GM18861 (cell line): ENCODE measurements around the gene SLC27A4.

ENCODE experiments used
- ATAC-seq: cut with Tn5 transposase; IDR thresholded peaks from one replicate; pipeline ENCODE4 v1.9.1; 2021; ENCODE audit not compliant: unreplicated experiment

Gene SLC27A4

DNA sequence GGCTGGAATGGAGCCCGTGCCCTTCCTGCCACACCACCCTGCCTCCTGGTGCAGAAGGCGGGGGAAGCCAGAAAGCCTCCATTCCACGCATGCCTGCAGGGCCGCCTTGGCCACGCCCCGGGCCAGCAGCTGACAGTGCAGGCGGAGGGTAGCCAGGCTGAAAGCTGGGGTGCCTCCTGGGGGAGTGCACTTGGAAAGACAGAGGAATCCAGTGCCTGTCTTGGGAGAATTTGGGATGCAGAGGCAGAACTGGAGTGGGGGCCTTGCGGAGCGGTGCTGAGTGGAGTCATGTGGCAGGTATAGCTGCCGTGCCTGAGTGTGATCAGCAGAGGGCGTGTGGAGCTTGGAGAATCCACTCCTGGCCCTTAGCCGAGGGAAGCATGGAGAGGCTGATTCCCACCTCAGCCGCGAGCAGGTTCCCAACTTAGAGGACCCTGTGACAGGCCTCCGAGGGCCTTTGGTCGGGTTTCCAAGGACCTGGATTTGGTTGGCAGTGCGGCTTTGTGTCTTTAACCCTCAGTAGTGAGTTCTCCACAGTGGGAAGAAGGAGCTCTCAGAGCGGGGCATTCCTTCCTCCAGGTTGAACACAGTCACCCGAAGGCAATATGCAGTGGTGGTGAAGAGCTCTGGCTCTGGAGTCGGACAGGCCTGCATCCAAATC lies 21.8 kb downstream of the SLC27A4 start:
- peak; percentile 69 for ATAC-seq

DNA sequence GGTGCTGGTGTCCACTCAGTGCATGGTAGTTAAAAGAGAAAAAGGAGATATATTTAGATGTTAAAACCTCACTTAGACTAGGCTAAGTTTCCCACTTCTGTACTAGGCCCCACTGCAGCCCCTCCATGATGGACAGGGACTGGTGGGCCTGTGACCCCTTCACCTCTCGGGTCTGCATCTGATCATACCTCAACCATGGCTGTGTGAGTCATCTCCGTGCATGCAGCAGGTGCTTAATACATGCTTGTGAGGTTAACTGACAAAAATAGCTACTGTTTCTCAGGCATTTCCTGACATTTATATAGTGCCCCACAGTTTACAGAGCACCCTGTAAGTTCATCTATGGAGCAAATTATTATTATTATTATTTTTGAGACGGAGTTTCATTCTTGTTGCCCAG lies 22.4 kb downstream of the SLC27A4 start:
- ATAC-seq: no peak

GRCh38 chr9:128365525-128365924 lies 25.2 kb downstream of the SLC27A4 start:
- no peak for ATAC-seq

DNA sequence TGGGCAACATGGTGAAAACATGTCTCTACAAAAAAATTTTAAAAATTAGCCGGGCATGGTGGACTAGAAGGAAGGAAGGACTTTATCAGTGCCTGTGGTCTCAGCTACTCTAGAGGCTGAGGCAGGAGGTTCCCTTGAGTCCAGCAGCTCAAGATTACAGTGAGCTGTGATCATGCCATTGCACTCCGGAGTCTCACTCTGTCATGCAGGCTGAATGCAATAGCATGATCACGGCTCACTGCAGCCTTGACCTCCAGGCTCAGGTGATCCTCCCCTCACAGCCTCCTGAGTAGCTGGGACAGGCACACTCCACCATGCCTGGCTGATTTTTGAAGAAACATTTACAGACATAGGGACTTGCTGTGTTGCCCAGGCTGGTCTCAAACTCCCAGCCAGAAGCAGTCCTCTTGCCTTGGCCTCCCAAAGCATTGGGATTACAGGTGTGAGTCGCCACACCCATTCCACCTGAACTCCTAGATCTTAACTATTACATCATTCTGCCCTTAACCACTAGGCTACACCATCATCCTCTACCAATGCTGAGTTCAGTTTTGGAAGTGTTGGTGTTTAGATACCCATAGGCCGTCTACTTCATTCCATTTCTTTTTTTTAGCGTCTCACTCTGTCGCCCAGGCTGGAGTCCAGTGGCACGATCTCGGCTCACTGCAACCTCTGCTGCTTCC lies 28.8 kb downstream of the SLC27A4 start:
- ATAC-seq: no peak

DNA sequence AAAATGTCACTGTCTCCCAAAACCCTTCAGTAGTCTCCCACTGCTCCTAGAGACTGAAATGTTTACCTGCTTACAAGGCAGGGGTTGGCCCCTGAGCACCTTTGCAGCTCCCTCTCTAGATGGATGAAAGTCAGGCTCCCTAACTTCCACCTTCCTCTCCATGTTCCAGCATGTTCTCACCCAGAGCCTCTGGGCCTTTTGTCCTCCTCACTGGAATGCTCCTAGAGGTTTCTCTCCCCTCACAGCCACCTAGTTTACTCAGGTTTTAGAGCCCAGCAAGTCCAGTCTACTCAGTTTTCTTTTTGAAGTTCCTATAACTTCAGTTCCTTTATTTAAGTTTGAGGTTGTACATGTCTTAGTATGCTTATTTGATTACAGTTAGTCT lies 30.0 kb downstream of the SLC27A4 start:
- ATAC-seq: no peak

GRCh38 chr9:128370752-128371629 lies 30.7 kb downstream of the SLC27A4 start, which contains the start of gene URM1:
TSS of gene URM1 (plus strand) at chr9:128371374. CDS start at chr9:128371381, 7 bp downstream.
- peak; percentile 73 for ATAC-seq

DNA sequence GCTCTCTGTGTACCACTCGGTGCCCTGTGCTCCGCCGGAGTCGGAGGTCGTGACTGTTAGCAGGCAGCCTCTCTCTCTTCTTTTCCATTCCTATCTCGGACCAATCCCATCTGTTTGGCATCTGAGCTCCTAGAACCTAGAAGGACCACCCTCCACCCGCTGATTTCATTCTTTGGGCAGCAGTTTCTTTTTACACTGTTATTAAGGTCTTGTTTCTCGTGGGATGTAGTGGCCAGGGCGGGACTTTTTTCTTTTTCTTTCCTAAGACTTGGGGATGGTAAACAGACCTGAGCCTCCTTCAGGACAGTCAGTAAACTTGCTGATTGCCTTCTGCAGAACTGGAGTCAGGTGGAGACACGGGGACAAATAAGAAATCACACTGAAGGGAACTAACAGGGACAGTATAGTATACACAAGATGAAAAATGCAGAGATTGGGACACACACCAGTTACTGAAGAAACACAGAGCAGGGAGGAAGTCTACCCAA lies 31.3 kb downstream of the SLC27A4 start:
- no peak for ATAC-seq

DNA sequence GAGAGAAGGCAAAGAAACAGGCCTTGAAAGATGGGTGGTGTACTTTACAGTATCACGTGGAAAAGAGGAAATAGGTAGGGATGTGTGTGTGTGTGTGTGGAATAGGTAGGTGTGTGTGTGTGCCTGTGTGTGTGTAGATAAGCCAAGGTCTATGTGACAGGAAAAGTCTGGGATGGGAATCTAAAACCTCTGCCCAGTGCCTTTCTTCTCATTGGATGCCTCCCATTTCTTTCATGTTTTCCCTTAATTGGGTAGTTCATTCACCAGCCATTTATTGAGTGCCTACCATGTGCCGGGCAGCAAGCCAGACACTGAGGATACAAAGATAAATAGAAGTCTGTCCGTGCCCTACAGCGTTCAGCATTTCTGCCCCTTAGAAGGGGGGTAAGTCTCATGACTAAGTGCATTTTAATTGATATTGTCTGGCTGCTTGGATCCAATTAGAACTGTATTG lies 31.9 kb downstream of the SLC27A4 start:
- ATAC-seq: no peak

- ATAC-seq: no peak
Observed at GRCh38 chr9:128372784-128373183, 32.5 kb downstream of the SLC27A4 start.

DNA sequence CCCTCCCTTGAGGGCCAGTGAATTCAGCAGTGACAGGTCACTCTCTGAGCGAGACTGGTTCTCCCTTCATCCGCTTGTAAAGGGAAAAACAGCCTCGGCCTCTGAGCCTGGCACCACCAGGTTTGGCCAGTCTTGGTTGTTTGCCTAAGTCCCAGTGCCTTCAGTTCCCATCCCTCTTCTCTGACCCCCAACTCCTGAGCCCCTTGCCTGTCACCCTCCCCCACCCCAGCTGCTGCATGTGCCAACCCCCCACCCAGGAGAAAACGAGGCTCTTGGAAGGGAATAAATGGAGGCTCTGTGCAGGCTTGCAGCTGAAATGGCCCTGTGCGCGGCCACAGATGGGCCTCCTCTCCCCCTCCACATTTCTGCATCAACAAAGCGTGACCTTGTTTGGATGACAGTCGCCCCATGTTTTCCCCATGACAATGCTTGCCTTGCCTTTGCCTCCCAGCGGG lies 33.9 kb downstream of the SLC27A4 start:
- no peak for ATAC-seq

DNA sequence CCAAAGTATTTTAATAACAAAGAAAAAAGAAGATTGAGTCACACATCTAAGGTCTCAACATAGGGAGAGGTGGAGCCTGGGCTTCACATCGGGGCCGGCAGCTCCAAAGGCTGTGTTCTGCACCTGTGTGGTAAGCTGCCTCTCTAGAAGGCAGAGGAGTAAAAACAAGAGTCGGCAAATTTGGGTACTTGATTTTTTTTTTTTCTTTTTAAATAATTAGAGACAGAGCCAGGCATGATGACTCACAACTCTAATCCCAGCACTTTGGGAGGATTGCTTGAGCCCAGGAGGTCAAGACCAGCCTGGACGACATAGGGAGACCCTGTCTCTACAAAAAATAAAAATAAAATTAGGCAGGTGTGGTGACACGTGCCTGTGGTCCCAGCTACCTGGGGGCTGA lies 35.5 kb downstream of the SLC27A4 start:
- ATAC-seq: no peak

DNA sequence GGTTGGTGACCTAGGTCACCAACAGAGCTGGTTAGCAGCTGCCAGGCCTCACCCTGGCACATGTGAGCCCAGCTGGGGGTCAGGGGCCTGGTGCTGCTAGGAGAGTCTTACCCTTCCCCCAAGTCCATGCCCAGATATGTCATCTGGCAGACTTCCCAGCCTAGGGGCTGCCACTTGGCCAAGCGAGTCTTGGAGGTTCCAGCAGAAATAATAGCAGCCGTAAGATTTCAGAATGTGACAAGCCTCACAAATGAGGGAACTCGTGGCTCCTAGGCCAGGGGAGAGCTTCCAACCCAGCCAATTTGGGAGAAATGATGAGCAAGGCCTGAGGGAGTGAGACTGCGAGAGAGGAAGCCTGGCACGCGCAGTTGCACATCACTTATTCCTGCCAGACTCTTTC lies 41.9 kb downstream of the SLC27A4 start:
- no peak for ATAC-seq

- no peak for ATAC-seq
Observed at GRCh38 chr9:128383007-128383753, 42.9 kb downstream of the SLC27A4 start.

- ATAC-seq: no peak
Observed at GRCh38 chr9:128383791-128384190, 43.5 kb downstream of the SLC27A4 start.

GRCh38 chr9:128384801-128385495 lies 44.6 kb downstream of the SLC27A4 start:
- ATAC-seq: no peak

DNA sequence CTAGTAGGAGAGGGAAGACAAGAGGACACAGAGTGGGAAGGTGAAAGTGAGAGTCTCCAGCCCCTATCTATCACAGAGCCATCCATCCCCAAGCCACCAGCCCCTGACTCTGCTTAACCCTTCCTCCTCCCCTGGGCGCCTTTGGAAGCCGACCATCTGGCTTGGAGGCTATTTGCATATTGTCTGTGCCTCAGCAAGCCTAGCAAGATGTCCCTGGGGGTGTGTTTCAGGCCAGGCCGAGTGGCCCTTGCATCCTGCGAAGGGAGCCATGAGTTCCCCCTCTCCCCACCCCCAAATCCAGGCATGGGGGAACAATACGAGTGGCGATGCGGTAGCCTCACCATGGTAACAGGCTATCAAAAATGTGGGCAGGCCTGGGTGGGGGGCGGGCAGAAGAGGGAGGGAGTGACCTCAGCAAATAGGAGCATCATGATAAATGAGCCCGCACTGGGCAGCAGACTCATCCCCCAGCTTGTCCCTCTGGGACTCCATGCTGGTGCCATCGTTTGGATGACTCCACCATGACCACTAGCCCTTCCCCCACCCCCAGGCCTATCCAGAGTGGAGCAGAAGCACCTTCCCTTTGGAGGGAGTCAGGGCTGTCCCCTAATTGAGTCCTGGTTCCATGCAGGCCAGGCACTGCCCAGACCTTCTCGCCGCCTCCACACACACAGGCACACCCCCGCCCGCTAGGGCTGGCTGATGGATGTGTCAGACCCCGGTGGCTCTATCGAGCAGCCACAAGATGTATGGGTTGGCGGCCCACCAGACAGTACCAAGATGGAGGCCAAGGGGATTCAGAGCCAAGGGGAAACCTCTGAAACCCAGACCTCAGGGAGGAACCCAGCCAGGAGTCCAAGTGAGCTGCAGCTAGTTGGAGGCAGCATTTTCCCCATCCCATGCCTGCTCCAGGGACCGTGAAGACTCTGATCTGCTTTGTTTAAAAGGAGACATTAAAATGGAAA lies 45.5 kb downstream of the SLC27A4 start:
- ATAC-seq: no peak

- no peak for ATAC-seq
Observed at GRCh38 chr9:128388150-128388549, 47.8 kb downstream of the SLC27A4 start.

GRCh38 chr9:128389395-128390149 lies 49.2 kb downstream of the SLC27A4 start:
- no peak for ATAC-seq
